Brain microvascular endothelial cell (primary cell): ENCODE data around the gene PRKN.

Experiments
- DNase-seq: peaks from one replicate; pipeline ENCODE4 v3.0.0-alpha.2; 2020
- H3K27ac ChIP-seq: fragments of 250-450 bp; sonication (Bioruptor Pico); 2 replicates; pipeline ENCODE4 v1.5.1; 2020; ENCODE audit warnings: mild to moderate bottlenecking, moderate library complexity
- H3K27me3 ChIP-seq: fragments of 250-450 bp; sonication (Bioruptor Pico); replicated peaks from 2 replicates; pipeline ENCODE4 v1.5.1; 2020; ENCODE audit warnings: mild to moderate bottlenecking
- H3K36me3 ChIP-seq: fragments of 250-450 bp; sonication (Bioruptor Pico); replicated peaks from 2 replicates; pipeline ENCODE4 v1.5.1; 2020; ENCODE audit warnings: mild to moderate bottlenecking
- H3K4me3 ChIP-seq: 2 replicates; pipeline ENCODE4 v1.5.1; 2011; ENCODE audit warnings: low read depth, mild to moderate bottlenecking, control low read depth, low read length, moderate library complexity
- in situ Hi-C: cut with HindIII; loops from 2 replicates; pipeline ENCODE4 v1.10.0; 2017; ENCODE audit warnings: low sequenced_read_pairs, low pct_ligation_motif_present
- TF ChIP-seq, protein P1 (sequence below): IDR thresholded peaks from 2 replicates; pipeline ENCODE4 v1.5.1; 2011; ENCODE audit warnings: low read depth, mild to moderate bottlenecking, moderate library complexity, low read length, control low read depth, inconsistent platforms; ENCODE audit errors: missing control alignments

The PRKN gene

DNA sequence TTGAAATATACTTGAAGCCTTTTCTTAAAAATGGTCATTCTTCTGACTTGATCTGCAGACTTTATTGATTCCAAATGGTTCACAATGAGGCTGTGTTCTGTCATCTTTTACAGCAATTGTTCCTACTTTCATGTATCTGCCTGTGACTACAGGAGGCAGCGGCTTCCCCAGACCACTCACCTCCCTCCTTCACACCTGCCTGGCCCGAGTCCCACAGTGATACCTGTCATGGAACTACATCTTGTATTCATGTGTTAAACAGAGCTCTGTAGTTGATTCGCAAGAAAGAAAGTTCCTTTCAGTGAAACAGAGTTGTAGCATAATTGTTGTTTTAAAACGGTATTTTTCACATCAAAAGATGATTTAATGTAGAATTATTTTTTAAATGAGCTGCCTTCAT is 780.2 kb downstream of the PRKN start:
- Histone ChIP-seq H3K27me3 (no peaks in the 10 kb centered on the region), H3K4me3 (no peak overlapping the region), H3K27ac (no peak overlapping the region), H3K36me3 (no peaks in the 10 kb centered on the region)
- in situ Hi-C loops, result no loop called here
- no peak for DNase-seq
- TF ChIP-seq, protein P1, sequence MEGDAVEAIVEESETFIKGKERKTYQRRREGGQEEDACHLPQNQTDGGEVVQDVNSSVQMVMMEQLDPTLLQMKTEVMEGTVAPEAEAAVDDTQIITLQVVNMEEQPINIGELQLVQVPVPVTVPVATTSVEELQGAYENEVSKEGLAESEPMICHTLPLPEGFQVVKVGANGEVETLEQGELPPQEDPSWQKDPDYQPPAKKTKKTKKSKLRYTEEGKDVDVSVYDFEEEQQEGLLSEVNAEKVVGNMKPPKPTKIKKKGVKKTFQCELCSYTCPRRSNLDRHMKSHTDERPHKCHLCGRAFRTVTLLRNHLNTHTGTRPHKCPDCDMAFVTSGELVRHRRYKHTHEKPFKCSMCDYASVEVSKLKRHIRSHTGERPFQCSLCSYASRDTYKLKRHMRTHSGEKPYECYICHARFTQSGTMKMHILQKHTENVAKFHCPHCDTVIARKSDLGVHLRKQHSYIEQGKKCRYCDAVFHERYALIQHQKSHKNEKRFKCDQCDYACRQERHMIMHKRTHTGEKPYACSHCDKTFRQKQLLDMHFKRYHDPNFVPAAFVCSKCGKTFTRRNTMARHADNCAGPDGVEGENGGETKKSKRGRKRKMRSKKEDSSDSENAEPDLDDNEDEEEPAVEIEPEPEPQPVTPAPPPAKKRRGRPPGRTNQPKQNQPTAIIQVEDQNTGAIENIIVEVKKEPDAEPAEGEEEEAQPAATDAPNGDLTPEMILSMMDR, result no peak

GRCh38 chr6:161946461-161946860 is 781.1 kb downstream of the PRKN start:
- no peak overlapping the region for H3K27ac ChIP-seq
- H3K4me3 ChIP-seq, result no peak overlapping the region
- DNase-seq, result no peak
- no peaks in the 10 kb centered on the region for H3K27me3 ChIP-seq
- in situ Hi-C loops, result no loop called here
- no peaks in the 10 kb centered on the region for H3K36me3 ChIP-seq
- TF ChIP-seq, protein P1, result no peak

GRCh38 chr6:161943561-161943960 is 784.0 kb downstream of the PRKN start:
- in situ Hi-C loops, result no loop called here
- H3K27ac ChIP-seq, result no peak overlapping the region
- no peak overlapping the region for H3K4me3 ChIP-seq
- TF ChIP-seq, protein P1, result no peak
- no peak for DNase-seq
- H3K36me3 ChIP-seq, result no peaks in the 10 kb centered on the region
- H3K27me3 ChIP-seq, result no peaks in the 10 kb centered on the region

GRCh38 chr6:161941565-161941964 is 786.0 kb downstream of the PRKN start:
- Histone ChIP-seq H3K36me3 (no peaks in the 10 kb centered on the region), H3K27ac (no peak overlapping the region), H3K27me3 (no peaks in the 10 kb centered on the region), H3K4me3 (no peak overlapping the region)
- in situ Hi-C loops, result no loop called here
- TF ChIP-seq, protein P1, result no peak
- no peak for DNase-seq

DNA sequence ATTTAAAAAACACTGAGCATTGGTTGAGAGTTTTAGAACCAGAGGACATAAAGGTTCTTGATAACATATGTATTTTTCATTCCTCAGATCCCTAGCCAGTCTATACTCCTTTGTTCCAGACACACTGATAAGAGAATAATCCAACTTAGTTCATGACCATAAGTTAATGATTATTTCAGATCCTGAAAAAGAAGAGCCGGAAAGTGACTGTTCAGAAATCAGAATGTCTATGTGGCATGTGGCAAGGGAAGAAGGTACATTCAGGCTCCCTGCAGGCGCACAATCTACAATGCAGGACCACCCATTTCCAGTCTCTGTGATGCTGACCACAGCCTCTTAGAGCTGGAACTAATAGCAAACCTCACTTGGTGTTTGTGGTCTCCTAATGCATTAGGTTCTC is 787.0 kb downstream of the PRKN start:
- TF ChIP-seq, protein P1, result no peak
- no peak overlapping the region for H3K4me3 ChIP-seq
- no peaks in the 10 kb centered on the region for H3K27me3 ChIP-seq
- no peaks in the 10 kb centered on the region for H3K36me3 ChIP-seq
- H3K27ac ChIP-seq, result no peak overlapping the region
- in situ Hi-C loops, result no loop called here
- DNase-seq, result no peak

DNA sequence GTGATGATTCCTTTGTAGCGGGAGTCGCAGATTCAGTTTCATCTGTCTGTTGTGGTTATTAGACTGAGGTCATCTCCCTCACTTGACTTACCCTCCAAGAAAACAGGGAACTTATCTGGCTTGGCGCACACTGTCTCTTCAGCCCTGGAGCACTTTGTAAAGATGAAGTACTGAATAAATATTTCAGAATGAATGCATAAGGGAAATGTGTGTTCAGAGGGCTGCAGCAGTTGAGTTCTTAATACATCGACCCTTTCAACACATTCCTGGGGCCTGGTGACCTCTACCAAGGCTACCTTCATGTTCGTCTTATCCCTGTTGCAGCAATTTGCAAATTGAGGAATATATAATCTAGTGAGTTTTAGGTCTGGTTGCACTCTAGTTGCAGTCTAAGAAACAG is 801.2 kb downstream of the PRKN start:
- no peak for DNase-seq
- Histone ChIP-seq H3K27me3 (no peaks in the 10 kb centered on the region), H3K27ac (no peak overlapping the region), H3K4me3 (no peak overlapping the region), H3K36me3 (no peaks in the 10 kb centered on the region)
- in situ Hi-C loops, result no loop called here
- TF ChIP-seq, protein P1, result no peak
